Activated CD8-positive, alpha-beta T cell treated with anti-CD3 and anti-CD28 coated beads for 36 hours (primary cell): ENCODE data around the gene PRCC. TPM values are rescaled to one million over a fixed set of nuclear protein-coding genes. Genes with fewer than 3 reads are reported as not detected.
A peak's percentile ranks its signal among the peaks of the same experiment; 100 is the strongest.

Source experiments
- ATAC-seq: fragments of 200-7000 bp; cut with Tn5 transposase; one replicate; pipeline ENCODE4 v1.10.0; 2021; ENCODE audit warnings: mild to moderate bottlenecking, moderate library complexity
- CTCF ChIA-PET: fragments of 350-600 bp; sonication (Branson Sonifier 250); formaldehyde crosslinking; loops from one replicate; lab custom pipeline; 2021; ENCODE audit warnings: antibody characterized with exemption; lab: Charles Lee
- POLR2A ChIA-PET: fragments of 350-600 bp; sonication (Branson Sonifier 250); formaldehyde crosslinking; loops from one replicate; lab custom pipeline; 2021; ENCODE audit warnings: antibody characterized with exemption; lab: Charles Lee
- DNase-seq: peaks from one replicate; pipeline ENCODE4 v3.0.0-alpha.2; 2020
- H3K27ac Mint-ChIP-seq: one replicate; pipeline ENCODE4 v1.8.0; 2021; ENCODE audit warnings: mild to moderate bottlenecking, mixed read lengths
- H3K27me3 Mint-ChIP-seq: one replicate; pipeline ENCODE4 v1.8.0; 2021; ENCODE audit warnings: mixed read lengths
- H3K36me3 Mint-ChIP-seq: one replicate; pipeline ENCODE4 v1.8.0; 2021; ENCODE audit warnings: low read depth, mixed read lengths
- H3K4me1 Mint-ChIP-seq: one replicate; pipeline ENCODE4 v1.8.0; 2021; ENCODE audit warnings: low read depth, mixed read lengths
- H3K4me3 Mint-ChIP-seq: one replicate; pipeline ENCODE4 v1.8.0; 2021; ENCODE audit warnings: mild to moderate bottlenecking, moderate library complexity, mixed read lengths
- H3K9me3 Mint-ChIP-seq: one replicate; pipeline ENCODE4 v1.8.0; 2021; ENCODE audit warnings: mixed read lengths
- intact Hi-C: fragments of 100-400 bp; cut with micrococcal nuclease; formaldehyde crosslinking; loops from one replicate; pipeline ENCODE4 v1.10.0; 2022
- total RNA-seq, 2 experiments: library from RNA; stranded (reverse); gene quantifications; one replicate each; pipeline ENCODE4 v1.2.3, GENCODE V29; 2021
- TF ChIP-seq, protein P1 (sequence below): fragments of 200-600 bp; IDR thresholded peaks from one replicate; pipeline ENCODE4 v1.8.0; 2022; ENCODE audit warnings: antibody characterized with exemption, mild to moderate bottlenecking

The PRCC gene
- total RNA-seq, 2 experiments from 2014 or later = 69.8 to 70.6 TPM

DNA sequence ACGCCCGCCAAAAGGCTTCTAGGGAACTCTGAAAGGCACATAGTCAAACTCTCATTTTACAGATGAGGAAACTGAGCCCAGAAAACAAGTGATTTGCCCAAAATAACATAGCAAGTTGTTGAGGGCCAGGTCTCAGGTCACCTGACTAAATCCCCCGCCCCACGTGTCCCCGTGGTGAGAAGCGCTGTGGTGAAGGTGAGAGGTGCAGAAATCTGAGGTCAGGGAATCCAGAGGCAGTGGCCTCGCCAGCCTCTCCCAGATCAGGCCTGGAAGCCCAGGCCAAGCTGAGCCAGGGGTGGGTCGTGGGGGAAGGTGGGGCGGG, 21.0 kb upstream of the PRCC start:
- Mint-ChIP-seq H3K27me3 (no peaks in the 10 kb centered on the region), H3K27ac (peak overlapping the region; percentile 94), H3K4me3 (peak overlapping the region; percentile 92), H3K4me1 (peaks cover 63% of the 10 kb centered on the region), H3K9me3 (no peaks in the 10 kb centered on the region), H3K36me3 (peaks cover 71% of the 10 kb centered on the region)
- intact Hi-C loops = no loop called here
- TF ChIP-seq, protein P1, sequence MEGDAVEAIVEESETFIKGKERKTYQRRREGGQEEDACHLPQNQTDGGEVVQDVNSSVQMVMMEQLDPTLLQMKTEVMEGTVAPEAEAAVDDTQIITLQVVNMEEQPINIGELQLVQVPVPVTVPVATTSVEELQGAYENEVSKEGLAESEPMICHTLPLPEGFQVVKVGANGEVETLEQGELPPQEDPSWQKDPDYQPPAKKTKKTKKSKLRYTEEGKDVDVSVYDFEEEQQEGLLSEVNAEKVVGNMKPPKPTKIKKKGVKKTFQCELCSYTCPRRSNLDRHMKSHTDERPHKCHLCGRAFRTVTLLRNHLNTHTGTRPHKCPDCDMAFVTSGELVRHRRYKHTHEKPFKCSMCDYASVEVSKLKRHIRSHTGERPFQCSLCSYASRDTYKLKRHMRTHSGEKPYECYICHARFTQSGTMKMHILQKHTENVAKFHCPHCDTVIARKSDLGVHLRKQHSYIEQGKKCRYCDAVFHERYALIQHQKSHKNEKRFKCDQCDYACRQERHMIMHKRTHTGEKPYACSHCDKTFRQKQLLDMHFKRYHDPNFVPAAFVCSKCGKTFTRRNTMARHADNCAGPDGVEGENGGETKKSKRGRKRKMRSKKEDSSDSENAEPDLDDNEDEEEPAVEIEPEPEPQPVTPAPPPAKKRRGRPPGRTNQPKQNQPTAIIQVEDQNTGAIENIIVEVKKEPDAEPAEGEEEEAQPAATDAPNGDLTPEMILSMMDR = no peak
- CTCF ChIA-PET = interaction anchor here (1.3 to 3.1 kb wide), 2 partner anchors 19 to 111 kb away, joined by 3 to 26 read pairs; partner anchors contain the start of gene METTL25B
- no peak for ATAC-seq
- POLR2A ChIA-PET = interaction anchor here (1.0 to 4.4 kb wide), 2 partner anchors 10 to 16 kb away, joined by 3 to 39 read pairs; partner anchors contain the start of genes ISG20L2 and METTL25B
- DNase-seq = no peak

DNA sequence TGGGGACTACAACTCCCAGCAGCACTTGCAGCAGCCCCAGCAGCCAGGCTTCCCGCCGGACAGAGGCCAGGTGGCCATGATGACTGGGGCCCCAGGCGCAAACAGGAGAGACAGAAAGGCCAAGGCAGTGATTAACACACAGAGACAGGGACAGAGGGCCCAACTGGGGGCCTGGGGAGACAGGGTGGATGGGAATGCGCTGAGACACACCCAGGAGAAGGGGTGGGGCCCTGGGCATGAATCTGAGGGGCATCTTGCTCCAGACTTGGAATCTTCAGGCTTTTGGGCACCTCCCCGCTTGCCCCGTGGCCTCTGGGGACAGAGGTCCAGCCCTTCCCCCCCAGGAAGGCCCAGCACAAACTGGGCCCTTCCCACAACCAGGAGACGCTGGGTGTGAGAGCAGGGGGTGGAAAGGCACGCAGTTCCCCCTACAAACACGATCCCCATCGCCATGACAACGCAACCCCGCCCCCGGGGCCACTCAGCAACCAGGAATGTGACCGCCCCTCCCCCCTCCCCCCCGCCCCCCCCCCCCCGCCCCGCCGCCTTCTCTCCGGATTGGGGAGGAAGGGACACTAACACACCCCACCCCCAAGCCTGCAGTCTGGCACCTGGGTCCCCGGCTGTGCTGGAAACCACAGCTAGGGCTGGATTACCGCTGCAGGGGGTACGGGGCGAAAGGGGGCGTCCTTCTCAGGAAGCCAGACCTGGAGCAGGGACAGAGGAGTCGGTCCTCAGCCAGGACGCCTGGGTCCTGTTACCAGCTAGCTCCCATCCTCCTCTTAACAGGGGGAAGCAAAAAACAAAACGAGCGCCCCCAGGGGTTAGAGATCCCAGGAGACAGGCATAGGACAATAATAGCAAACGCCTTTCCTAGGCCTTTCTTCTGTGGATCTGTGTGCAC, 20.4 kb upstream of the PRCC start:
- peaks cover 58% of the 10 kb centered on the region for H3K4me1 Mint-ChIP-seq
- CTCF ChIA-PET = interaction anchor here (1.2 to 3.1 kb wide), 3 partner anchors 20 to 111 kb away, joined by 3 to 26 read pairs (median 3); partner anchors contain the start of gene METTL25B
- no peaks in the 10 kb centered on the region for H3K27me3 Mint-ChIP-seq

DNA sequence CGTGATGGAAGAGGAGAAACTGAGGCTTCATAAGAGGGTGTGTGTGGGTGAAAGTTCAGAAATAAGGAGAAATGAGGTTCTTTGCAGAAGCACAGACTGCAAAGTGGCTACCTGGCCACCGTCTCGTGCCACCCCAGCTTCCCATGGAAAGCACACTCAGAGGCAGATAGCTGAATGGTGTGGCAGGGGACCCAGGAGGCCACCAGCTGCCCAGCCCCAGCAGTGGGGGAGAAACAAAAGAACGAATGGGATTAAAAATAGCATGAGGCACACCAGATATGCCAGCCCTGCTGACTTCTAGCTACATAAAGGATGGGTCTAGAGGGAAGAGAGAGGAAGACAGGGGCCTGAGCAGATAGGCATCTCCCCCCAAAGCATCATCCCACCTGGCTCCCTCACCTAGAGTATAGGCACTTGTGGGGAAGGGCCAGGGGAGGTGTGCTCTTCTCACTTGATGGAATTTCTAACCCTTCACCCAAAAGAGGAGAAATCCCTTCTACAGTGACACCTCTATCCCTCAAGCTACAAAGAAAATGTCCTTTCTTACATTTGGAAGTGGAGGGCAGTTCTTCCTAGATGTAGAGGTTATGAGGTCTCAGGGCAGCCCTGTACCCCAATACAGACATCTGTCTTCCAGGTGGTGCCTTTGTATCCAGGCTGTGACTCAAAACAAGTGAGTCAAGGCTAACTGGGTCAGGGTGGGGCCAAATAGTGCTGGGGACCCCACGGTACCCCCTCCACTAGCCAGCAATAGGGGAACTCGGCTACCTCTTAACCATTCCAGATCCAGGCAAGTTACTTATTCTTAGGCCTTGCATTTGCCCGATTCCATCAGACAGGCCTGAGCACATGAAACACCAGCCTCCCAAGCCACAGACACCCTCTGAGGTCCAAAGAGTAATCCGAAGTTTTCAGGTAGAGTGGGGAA, 19.3 kb upstream of the PRCC start:
- peak overlapping the region; percentile 98 for H3K27ac Mint-ChIP-seq
- intact Hi-C loops = no loop called here
- ATAC-seq = no peak
- CTCF ChIA-PET = interaction anchor here (1.2 to 3.1 kb wide), 3 partner anchors 21 to 110 kb away, joined by 3 to 26 read pairs (median 3); partner anchors contain the start of gene METTL25B
- DNase-seq = no peak
- POLR2A ChIA-PET = interaction anchor here (0.8 to 4.4 kb wide), 5 partner anchors 8 to 60 kb away, joined by 3 to 39 read pairs (median 5); partner anchors contain the start of genes ISG20L2, METTL25B and PRCC
- no peaks in the 10 kb centered on the region for H3K9me3 Mint-ChIP-seq
- TF ChIP-seq, protein P1 = no peak
- H3K36me3 Mint-ChIP-seq = peaks cover 57% of the 10 kb centered on the region
- H3K4me1 Mint-ChIP-seq = peaks cover 52% of the 10 kb centered on the region
- H3K4me3 Mint-ChIP-seq = peak overlapping the region; percentile 92
- no peaks in the 10 kb centered on the region for H3K27me3 Mint-ChIP-seq

More for the DNA sequence above, 20.4 kb upstream of the PRCC start:
- intact Hi-C loops = no loop called here
- Mint-ChIP-seq H3K9me3 (no peaks in the 10 kb centered on the region), H3K4me3 (peak overlapping the region; percentile 92), H3K27ac (peak overlapping the region; percentile 98), H3K36me3 (peaks cover 67% of the 10 kb centered on the region)
- TF ChIP-seq, protein P1 = no peak
- POLR2A ChIA-PET = interaction anchor here (0.8 to 4.4 kb wide), 5 partner anchors 9 to 61 kb away, joined by 3 to 39 read pairs (median 5); partner anchors contain the start of genes ISG20L2, METTL25B and PRCC
- DNase-seq = peak; percentile 85
- peak; percentile 22 for ATAC-seq

DNA sequence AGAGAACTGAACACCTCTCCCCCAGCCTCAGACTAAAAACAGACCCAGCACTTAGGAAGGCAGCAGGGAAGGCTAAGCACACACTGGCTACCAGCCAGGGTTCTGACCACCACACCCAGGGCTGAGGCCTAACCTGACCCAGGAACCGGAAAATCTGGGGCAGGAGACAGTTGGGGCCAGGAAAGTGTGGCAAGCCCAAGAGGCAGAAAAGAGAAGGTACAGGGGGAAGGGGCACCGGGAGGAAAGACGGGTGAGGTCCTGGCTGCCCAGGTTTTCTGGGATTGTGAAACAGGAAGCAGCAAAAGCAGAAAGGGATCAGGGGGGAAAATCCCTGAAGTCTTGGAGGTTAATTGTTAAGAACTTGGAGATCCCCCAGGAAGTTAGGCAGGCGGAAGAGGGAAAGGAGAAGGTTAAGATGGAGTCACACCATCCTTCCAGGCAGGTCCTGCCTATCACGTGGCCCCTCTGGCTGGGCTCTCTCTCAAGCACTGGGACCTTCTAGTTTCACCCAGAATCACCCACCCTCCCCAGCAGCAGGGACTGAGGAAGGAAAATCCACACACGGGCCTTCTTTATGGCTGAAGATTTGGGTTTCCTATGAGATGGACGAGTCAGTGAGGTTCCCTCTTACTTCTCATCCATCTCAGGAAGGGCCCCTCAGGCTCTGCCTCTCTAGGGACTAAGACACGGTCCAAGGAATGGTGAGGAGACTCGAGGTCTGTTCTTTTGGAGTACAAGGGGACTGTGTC, 18.5 kb upstream of the PRCC start:
- Mint-ChIP-seq H3K27me3 (no peaks in the 10 kb centered on the region), H3K4me3 (peak overlapping the region; percentile 92), H3K36me3 (peaks cover 50% of the 10 kb centered on the region), H3K4me1 (peaks cover 49% of the 10 kb centered on the region), H3K27ac (peak overlapping the region; percentile 98), H3K9me3 (no peaks in the 10 kb centered on the region)
- TF ChIP-seq, protein P1 = no peak
- ChIA-PET POLR2A (interaction anchor here (1.4 to 4.7 kb wide), 5 partner anchors 7 to 20 kb away, joined by 5 to 60 read pairs (median 41); partner anchors contain the start of genes ISG20L2, METTL25B, MRPL24 and PRCC), CTCF (interaction anchor here (6.6 kb wide), 1 partner anchor 22 kb away, joined by 80 read pairs; the partner anchor contains the start of genes ISG20L2 and METTL25B)
- intact Hi-C loops = no loop called here
- ATAC-seq = no peak
- no peak for DNase-seq
